GM19372 (cell line): Measurements from ENCODE around the gene ENOX1.

ENCODE experiments used
- ATAC-seq: cut with Tn5 transposase; IDR thresholded peaks from one replicate; pipeline ENCODE4 v1.9.1; 2021; ENCODE audit warnings: mild to moderate bottlenecking, low read depth, moderate library complexity; ENCODE audit not compliant: unreplicated experiment

ENOX1 gene

DNA sequence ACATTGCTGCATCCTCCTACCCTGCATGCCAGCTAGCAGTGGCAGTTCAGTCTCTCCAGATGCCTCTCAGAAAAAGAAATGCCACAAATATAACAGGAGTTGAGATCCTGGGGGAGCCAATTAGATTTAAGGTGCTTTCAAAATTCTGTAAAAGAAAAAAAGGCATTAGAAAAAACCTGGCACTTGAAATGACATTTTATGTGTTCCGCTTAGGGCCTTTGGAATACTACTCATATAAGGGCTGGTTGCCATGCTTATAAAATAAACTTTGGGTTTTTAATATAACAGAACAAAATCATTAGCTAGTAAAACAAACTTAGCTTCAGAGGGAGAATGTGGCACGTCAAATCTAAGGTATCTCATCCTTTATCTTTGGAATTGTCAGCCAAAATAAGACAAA lies 104.1 kb downstream of the ENOX1 start:
- no peak for ATAC-seq

DNA sequence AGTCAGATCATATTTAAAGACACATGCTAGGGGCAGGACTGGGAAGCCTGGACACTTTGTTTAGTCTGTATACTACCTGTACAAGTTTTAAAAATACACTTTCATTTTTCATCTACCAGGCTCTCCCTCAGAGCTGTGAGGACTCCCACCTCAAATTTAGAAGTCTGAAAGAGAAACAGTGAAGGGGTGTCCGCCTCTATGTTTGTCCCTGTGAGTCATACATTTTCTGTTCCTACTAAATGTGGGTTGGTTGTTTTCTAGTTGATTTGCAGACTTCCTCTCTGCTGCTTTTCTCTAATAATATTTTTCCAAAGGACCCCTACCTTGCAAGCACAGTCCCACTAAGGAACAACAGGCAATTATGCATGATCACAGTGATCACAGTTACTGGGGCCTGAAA lies 110.5 kb downstream of the ENOX1 start:
- ATAC-seq: peak; percentile 93

DNA sequence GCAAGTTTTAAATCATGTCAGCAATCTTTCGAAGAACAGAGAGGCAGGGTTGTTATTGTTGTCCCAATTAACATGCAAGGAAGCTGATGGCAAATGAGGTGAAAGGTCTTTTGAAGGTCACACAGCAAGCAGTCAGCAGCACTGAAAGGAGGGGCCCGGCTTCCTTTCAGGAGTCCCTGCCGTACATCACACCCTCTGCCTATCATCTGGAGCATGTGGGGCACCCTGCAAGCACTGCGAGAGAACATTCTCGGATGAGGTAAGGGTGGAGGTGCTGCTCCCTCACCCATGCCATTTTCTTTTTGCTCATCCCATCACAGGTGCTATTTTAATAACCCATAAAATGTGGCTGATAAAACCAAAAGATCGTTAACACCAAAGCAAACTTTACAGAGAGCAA lies 111.2 kb downstream of the ENOX1 start:
- no peak for ATAC-seq

DNA sequence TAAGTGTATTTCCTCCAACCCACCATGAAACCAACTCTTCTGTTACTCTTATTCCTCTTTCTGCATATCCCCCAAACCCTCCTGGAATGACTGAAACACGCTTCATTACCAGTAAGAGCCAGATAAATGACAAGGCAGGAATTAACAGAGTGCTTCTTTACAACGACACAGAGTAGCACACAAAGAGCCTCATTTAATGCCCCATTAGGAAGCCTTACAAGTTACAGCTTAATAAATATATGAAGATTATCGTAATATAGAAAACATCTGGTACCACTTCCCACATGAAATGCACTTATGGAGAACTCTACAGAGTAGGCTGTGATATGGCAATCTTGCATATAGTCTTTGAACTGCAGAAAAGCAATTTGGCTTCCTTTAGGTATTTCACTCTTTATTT lies 116.8 kb downstream of the ENOX1 start:
- ATAC-seq: no peak

DNA sequence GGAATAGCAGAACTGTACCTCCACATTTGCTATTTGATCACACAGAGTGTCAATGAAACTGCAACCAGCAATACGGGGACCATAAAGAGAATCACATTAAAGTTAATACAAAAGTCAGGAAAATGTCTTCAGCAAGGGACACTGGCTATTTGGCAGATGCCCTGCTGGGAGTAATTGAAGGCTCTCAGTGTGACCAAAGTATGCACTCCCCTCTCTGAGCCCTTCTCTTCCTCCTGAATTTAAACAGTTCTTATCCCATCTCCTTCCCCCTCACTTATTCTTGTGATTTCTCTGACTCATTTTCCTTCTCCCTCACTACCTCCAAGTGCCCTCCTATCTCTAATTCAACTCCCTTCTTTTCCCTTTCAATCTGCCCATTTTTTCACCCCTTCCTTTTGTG lies 117.7 kb downstream of the ENOX1 start:
- no peak for ATAC-seq

DNA sequence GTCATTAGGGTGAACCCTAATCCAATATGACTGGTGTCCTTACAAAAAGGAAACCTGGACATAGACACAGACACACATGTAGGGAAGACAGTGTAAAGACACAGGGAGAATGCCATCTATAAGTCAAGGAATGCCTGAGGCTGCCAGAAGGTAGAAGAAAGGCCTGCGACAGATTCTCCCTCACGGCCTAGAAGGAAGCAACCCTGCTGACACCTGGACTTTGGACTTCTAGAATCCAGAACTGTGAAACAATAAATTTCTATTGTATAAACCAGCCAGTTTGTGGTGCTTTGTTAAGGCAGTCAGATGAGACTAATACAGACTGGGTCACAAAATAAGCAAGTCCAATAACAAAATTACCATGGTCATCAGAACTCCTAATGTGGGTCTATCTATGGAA lies 120.4 kb downstream of the ENOX1 start:
- ATAC-seq: no peak

DNA sequence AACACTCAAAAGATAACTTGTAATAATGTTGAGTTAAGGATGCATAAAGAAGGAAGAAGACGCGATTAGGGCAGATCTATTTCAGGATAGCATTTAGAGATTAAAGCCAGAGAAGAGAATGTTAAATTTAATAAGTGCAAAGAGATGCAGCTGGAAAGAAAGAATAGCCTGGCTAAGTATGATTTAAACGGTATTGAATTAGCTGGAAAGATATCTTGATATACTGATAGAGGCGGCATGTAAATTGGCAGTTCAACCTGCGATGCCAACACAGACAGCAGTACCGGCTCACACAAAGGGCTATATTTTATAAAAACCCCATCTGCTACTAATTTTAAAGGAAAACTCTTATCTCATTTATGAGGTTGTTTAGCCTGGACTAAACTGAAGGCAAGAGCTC lies 121.4 kb downstream of the ENOX1 start:
- ATAC-seq: no peak

DNA sequence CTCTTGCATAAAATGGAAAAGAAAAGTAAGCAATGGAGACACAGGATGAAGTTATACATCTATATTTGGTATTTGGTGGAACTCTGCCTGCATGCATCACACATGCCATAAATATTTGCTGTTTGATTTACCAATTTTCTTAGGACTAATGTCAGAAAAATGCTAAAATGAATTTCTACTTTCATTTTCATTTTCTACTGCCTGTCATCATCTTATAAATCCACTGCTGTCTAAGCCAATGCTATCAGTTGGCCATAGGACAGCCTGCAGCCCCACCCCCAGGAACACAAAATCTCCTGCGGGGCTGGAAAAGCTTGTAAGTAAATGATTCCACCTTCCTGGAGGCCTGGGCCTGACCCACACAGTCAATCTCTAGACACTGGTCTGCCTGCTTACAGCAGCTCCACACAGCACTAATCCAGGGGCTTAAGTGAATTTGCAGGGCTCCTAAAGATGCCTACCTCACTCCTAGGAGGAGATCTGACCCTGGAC lies 122.0 kb downstream of the ENOX1 start:
- ATAC-seq: no peak

DNA sequence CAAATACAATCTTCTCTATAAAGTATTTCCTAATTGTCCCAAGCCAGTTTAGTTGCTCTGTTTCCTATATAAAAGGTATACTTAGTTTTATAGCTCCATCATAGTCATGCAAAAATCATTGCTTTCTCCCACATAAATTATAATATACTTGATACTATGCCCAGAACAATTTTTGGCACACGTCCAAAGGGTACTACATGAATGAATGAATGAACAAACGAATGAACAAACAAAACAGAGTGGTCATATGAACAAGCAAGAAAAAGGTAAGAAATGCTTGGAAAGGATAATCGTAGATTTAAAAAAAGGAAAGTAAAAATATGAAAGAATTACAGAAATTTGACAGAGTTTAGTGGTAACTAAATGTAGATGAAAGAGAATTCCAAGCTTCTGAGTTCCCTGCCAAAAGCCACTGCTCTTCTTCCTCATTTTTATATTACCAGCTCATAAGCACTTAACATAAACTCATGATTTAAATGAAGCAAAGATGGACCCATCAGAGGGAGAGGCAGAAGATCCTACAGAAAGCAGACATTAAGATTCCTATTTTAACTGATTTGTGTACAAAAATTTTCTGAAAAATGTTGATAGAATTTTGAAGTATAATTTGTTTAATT lies 123.2 kb downstream of the ENOX1 start:
- no peak for ATAC-seq

DNA sequence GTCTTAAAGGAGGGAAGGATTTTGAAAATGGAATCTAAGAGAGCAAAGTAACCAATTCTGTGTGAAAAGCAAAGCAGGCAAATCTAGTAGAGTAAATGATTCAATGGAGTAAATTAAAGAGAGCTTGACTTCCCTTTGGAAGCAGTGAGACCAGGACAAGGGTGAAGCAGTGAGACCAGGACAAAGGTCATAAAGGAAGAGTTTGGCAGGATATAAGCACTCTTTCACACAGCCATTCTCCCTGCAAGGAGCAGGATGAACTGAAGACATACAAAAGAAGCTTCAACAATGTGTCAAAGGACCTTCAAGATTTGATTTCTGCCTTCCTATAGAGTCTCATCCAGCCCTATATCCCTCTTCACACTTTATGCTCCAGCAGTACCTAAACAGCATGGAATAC lies 123.8 kb downstream of the ENOX1 start:
- no peak for ATAC-seq

DNA sequence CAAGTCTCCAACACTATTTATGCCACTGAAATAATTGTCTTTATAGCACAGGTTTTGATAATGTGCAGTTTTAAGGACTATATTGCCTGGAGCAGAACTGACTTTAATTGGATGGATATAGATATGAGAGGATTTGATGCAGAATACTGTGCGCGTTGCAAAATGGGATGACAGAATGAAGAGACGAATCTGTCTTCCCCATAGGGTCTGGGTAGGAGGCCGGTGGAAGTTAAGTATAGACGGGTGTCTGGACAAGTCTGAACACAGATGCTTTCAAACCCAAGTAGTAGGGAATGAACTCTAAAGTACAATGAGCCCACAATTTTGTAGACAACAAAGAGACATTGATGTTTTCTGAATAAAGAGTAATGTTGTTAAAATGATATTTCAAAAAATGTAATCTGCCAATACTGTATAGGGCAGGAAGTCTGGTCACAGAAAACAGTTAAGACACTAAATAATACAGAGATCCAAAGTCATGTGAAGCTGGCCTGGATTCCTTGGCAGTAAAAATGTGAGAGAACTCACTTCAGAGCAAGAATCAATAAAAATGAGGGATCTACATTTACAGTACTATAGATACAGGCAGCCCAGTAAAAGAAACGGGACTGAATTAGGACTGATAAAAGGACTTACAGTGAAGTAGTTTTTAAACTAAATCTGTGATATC lies 125.5 kb downstream of the ENOX1 start:
- no peak for ATAC-seq

DNA sequence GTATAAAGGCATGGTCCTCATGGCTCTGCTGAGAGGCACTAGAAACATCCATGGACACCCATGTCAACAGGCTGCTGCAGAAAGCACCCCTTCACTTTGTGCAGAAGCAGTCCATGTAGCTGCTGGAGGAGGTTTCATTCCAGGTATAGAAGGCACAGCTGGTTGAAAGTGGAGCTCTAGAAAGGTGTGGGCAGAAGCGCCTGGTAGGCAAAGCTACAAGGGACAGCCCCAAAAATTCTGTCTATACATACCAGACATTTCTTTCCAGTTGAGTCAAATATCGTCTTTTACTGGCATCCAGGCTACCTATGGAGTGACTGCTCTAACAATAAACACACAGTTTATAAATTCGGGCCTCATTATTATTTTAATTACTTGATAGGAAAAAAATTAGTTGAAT lies 129.3 kb downstream of the ENOX1 start:
- no peak for ATAC-seq

DNA sequence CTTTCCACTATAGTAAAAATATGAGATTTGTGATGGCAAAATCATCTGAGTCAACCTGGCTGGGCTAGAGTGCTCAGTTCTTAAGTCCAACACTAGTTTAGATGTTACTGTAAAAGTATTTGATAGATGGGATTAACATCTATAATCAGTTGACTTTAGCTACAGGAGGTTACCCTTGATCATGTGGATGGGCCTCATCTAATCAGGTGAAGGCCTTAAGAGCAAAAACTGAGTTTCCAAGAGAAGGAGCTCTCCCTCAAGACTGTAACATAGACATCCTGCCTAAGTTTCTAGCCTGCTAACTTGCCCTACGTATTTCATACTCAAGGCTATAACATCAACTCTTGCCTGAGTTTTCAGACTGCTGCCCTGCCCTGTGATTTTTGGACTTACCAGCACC lies 132.8 kb downstream of the ENOX1 start:
- ATAC-seq: no peak

DNA sequence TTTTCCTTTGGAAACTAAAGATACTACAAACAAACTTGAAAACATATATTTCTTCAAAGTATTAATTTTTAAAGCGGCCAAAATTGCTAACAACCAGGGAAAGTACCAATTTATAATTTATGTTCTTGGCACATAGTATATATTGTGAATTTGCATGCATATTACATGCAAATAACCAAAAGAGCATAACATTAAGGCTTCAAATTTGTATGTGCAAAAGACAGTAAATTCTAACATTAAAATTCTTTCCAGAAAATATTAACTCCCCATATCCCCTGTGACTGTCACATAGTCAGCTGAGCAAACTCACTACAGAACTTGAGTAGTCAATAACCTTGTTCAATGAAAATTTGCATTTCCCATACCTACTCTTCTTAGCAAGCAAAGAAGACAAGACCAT lies 133.4 kb downstream of the ENOX1 start:
- no peak for ATAC-seq

DNA sequence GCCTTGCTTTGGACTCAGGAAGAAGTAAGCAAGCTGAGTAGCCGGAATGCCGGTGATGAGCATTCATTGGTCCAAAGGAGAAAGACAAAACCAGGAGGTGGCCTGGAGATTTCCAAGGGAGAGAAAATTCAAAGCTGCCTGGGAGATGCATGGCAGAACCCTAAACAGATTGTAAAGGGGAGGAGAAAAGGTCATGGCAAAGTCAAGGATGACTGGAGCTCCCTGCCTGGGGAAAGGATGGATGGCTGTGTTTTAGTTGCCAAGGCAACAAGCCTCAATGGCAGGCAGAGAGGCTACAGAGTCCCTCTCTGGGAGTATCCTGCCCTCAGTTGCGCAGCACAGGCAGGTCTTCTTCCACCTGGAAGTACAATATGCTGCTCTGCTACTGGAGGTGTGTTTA lies 134.0 kb downstream of the ENOX1 start:
- ATAC-seq: no peak

DNA sequence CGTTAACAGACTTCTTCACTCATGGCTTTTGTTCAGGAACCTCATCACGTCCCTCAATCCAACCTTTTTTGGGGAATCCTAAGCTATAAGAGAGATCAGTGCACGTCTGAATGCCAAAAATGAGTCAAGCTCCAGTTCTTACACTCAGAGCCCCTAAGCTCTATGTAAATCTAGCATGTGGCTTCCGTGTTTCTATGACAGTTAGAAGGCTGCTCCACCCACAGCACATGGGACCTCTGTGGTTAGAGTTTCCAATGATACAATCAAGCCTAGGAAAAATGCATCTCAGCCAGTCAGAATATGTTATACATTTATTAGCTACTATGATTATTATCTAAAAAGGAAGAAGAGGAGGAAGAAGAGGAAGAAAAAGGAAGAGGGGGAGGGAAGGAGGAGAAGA lies 135.9 kb downstream of the ENOX1 start:
- ATAC-seq: no peak

DNA sequence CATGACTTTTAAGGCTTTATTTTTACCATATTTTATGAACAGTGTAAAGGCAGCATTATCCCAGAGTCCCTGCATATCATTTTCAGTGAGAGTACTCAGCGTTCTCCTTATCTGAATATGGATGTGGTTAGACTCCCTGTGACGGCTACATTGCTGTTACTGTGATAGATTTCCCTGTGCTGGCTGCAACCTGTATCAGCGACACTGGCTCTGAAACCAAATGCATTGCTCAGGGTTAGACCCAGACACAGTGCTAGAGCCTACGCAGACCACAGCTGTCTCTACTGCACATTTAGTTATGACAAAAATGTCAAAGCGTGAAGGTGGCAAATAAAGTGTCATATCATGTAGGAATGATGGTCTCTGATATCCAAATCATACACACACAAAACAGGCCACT lies 138.0 kb downstream of the ENOX1 start:
- ATAC-seq: no peak

DNA sequence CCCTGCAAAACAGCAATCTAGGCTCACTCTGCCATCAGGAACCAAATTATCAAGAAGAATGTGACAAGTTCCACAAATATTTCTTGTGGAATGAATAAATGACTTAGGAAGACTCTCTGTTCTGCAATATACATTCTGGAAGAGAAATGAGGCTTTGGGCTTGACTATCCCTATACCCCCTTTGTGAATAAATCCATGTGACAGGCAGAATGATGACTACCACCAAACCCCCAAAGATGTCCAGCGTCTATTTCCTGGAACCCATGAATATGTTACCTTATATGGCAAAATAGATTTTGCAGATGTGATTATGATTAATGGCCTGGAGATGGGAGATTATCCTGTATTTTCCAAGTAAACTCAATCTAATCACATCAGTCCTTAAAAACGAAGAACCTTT lies 139.3 kb downstream of the ENOX1 start:
- ATAC-seq: no peak

DNA sequence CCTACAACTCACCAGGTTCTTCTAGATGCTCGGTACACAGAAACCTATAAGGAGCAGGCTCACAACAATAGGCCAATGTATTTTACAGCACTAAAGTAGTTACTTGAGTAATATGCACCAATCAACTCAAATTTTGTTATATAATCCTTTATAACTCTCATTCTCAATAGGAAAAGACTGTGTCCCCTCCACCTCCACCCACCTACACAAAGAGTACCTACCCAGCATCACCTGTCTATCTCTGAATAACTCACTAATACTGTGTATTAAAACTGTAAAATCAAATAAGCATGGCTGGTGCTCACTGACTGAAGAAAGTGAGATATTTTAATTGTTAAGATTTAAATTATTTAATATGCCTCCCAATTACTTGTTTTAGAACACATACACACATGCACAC lies 146.3 kb downstream of the ENOX1 start:
- ATAC-seq: no peak

DNA sequence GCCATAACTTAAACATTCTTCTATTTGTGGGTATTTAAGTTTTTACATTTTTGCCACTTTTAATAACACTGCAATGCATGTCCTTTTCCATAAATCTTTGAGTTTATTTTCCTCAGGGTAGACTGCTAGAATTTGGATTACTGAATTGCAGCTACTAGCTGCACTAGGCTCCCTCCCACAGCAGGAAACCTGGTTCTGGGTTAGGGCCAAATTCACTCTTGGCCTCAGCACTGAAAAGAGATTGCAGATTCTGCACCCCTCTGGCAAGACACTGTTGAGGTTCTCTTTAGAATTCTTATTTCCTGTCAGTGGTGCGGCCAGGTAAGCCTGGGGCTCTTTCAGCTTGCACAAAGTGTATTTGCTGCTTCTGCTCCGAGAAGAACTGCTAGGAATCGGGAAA lies 155.7 kb downstream of the ENOX1 start:
- ATAC-seq: no peak

DNA sequence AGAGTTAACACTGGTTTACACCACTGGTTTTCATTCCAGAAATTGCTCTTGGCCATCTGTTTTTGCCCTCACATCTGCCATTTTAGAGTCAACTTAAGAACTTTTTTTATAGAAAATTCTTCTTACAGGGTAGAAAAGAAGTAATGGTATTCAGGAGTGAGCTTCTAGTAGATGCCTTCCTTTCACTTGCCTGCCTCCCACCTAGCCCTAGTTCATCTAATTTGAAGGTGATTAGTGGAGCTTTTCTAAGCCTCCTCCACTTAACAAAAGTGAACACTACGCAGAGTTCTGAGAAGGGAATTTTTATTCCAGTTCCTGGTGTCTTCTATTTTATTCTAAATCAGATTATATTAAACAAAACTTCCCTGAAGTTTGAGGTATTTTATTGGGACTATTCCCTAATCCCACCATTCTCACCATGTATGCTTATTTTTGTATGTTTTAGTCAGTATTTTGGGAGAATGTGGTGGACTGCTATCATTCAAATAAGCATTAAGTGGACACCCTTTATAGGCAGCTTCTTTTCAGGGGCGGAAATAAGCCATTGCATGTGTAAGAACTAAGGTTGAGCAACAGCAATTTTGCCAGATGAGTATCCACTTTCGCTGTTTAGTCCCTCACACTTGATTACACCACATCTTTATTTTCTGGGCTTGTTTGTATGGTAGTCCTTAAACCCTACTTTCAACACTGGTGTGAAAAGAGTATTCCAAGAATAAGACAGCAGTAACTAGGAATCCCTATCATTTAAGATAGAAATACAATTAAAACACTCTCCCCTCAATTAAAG lies 156.9 kb downstream of the ENOX1 start:
- ATAC-seq: no peak

DNA sequence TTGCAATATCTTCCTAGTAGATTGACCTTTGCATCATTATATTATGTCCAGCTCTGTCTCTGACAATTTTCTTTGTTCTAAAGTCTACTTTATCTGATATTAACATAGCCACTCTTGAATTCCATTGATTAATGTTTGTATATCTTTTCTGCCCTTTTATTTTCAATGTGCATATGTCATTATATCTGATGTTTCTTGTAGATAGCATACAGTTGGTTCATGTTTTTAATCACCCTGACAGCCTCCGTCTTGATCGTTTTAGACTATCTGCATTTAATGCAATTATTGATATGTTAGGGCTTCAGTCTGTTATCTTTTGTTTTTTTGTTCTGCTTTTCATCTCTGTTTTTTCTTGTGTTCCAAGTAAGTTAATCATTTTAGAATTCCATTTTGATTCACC lies 159.8 kb downstream of the ENOX1 start:
- no peak for ATAC-seq
